HEK293T (cell line): ENCODE data around the gene EXOC4.

ENCODE experiments used
- CTCF ChIA-PET: fragments of 350-600 bp; formaldehyde crosslinking; extraction: SDS; loops from one replicate; lab custom pipeline; 2021; ENCODE audit warnings: antibody characterized with exemption, inconsistent platforms; lab: Yijun Ruan, JAX
- POLR2A ChIA-PET: fragments of 350-600 bp; formaldehyde crosslinking; extraction: SDS; loops from one replicate; lab custom pipeline; 2020; ENCODE audit warnings: antibody characterized with exemption, inconsistent platforms; lab: Yijun Ruan, JAX
- DNase-seq: peaks from one replicate; pipeline ENCODE4 v3.0.0; 2012; ENCODE audit warnings: mixed read lengths; ENCODE audit errors: extremely low spot score
- ARNT ChIP-seq: fragments of 450-650 bp; IDR thresholded peaks from 2 replicates; pipeline ENCODE4 v1.6.1; 2017; ENCODE audit warnings: mild to moderate bottlenecking
- BHLHE40 ChIP-seq: fragments of 450-650 bp; IDR thresholded peaks from 2 replicates; pipeline ENCODE4 v1.6.1; 2016; ENCODE audit warnings: mild to moderate bottlenecking, moderate library complexity, borderline replicate concordance
- CTBP1 ChIP-seq: fragments of 450-650 bp; IDR thresholded peaks from 2 replicates; pipeline ENCODE4 v1.6.1; 2016; ENCODE audit warnings: borderline replicate concordance
- ELF4 ChIP-seq: fragments of 450-650 bp; IDR thresholded peaks from 2 replicates; pipeline ENCODE4 v1.6.1; 2017; ENCODE audit warnings: antibody characterized with exemption
- FOXA1 ChIP-seq: fragments of 450-650 bp; IDR thresholded peaks from 2 replicates; pipeline ENCODE4 v1.6.1; 2016; ENCODE audit warnings: mild to moderate bottlenecking
- FOXK2 ChIP-seq: fragments of 450-650 bp; IDR thresholded peaks from 2 replicates; pipeline ENCODE4 v1.6.1; 2016; ENCODE audit warnings: mild to moderate bottlenecking
- FOXM1 ChIP-seq: fragments of 450-650 bp; IDR thresholded peaks from 2 replicates; pipeline ENCODE4 v1.6.1; 2017; ENCODE audit warnings: mild to moderate bottlenecking, borderline replicate concordance
- HDGF ChIP-seq: fragments of 450-650 bp; IDR thresholded peaks from 2 replicates; pipeline ENCODE4 v1.6.1; 2017; ENCODE audit warnings: antibody characterized with exemption, borderline replicate concordance
- L3MBTL2 ChIP-seq: fragments of 450-650 bp; conservative IDR thresholded peaks from 2 replicates; pipeline ENCODE4 v1.6.1; 2016; ENCODE audit warnings: mild to moderate bottlenecking
- LEF1 ChIP-seq: fragments of 450-650 bp; IDR thresholded peaks from 2 replicates; pipeline ENCODE4 v1.6.1; 2017; ENCODE audit warnings: mild to moderate bottlenecking, borderline replicate concordance
- NFRKB ChIP-seq: fragments of 450-650 bp; IDR thresholded peaks from 2 replicates; pipeline ENCODE4 v1.6.1; 2016; ENCODE audit warnings: mild to moderate bottlenecking, moderate library complexity
- SP1 ChIP-seq: fragments of 450-650 bp; IDR thresholded peaks from 2 replicates; pipeline ENCODE4 v1.6.1; 2017
- SUZ12 ChIP-seq: fragments of 450-650 bp; IDR thresholded peaks from 2 replicates; pipeline ENCODE4 v1.6.1; 2016; ENCODE audit warnings: mild to moderate bottlenecking
- TARDBP ChIP-seq: fragments of 450-650 bp; IDR thresholded peaks from 2 replicates; pipeline ENCODE4 v1.6.1; 2016
- ZNF384 ChIP-seq: fragments of 450-650 bp; IDR thresholded peaks from 2 replicates; pipeline ENCODE4 v1.6.1; 2016
- TF ChIP-seq, protein P1 (sequence below): fragments of 450-650 bp; IDR thresholded peaks from 2 replicates; pipeline ENCODE4 v1.6.1; 2016

EXOC4 gene

DNA sequence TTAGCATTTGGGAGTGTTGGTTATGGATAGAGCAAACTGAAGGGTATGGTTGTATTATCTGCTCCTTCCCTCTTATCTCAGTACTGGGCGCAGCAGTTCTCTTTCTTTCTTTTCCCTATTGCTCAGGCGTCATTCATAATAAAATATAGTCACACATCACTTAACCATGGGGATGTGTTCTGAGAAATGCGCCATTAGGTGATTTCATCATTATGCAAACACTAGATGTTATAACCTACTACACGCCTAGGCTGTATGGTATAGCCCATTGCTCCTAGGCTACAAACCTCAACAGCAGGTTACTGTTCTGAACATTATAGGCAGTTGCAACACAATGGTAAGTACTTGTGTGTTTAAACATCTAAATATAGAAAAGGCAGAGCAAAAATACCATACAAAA is 401.7 kb downstream of the EXOC4 start:
- CTCF ChIA-PET = no interaction called here
- TF ChIP-seq FOXA1 = no peak
- TF ChIP-seq ZNF384 = no peak
- TF ChIP-seq L3MBTL2 = no peak
- POLR2A ChIA-PET = no interaction called here
- DNase-seq = no peak

DNA sequence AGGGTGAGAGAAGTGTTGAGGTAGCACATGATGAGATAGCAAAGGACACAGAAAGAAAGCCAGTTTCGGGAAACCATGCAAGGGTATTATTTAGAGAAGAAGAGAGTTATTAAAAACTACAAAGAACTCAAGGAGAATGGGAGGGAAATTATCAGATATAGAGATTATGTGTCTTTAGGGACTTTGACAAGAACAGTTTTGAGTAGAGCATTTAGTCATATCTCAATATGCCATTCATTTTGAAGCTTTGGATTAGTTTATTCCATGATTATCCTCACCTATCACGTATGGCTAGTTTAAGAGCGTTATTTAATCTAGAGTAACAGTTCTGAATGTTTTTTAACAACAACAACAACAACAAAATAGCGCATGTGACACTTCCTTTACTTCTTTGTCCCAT is 409.4 kb downstream of the EXOC4 start:
- POLR2A ChIA-PET = no interaction called here
- TF ChIP-seq, protein P1, sequence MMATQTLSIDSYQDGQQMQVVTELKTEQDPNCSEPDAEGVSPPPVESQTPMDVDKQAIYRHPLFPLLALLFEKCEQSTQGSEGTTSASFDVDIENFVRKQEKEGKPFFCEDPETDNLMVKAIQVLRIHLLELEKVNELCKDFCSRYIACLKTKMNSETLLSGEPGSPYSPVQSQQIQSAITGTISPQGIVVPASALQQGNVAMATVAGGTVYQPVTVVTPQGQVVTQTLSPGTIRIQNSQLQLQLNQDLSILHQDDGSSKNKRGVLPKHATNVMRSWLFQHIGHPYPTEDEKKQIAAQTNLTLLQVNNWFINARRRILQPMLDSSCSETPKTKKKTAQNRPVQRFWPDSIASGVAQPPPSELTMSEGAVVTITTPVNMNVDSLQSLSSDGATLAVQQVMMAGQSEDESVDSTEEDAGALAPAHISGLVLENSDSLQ = no peak
- no peak for TF ChIP-seq TARDBP
- TF ChIP-seq LEF1 = no peak
- no peak for TF ChIP-seq HDGF
- TF ChIP-seq SP1 = no peak
- no peak for TF ChIP-seq BHLHE40
- TF ChIP-seq FOXM1 = no peak
- TF ChIP-seq FOXK2 = no peak
- TF ChIP-seq ELF4 = no peak
- no peak for TF ChIP-seq CTBP1
- TF ChIP-seq L3MBTL2 = no peak
- TF ChIP-seq SUZ12 = no peak
- TF ChIP-seq ARNT = no peak
- TF ChIP-seq NFRKB = no peak
- no peak for TF ChIP-seq ZNF384
- TF ChIP-seq FOXA1 = no peak
- DNase-seq = no peak
- CTCF ChIA-PET = interaction anchor here (0.6 kb wide), 1 partner anchor 292 kb away, joined by 6 read pairs; no protein-coding TSS in a partner anchor

DNA sequence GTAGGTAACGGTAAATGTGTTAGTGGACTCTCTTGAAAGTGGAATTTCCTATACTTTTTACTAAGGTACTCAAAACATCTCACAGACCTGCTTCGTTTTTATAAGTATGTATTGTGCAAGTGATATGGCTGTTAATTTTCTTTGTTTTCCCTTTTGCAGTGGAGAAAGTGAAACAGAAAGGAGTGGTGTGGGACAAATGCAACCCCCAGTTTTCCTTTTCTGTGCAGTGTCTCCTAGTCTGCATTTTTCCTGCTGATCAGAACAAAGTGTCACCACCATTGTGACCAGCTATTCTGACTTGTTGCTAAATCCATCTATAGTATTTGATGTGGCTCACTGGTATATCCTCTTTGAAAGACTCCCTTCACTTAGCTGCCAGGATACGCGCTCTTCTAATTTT is 410.0 kb downstream of the EXOC4 start:
- TF ChIP-seq FOXA1 = no peak
- TF ChIP-seq FOXK2 = no peak
- no peak for TF ChIP-seq SUZ12
- no peak for TF ChIP-seq BHLHE40
- TF ChIP-seq LEF1 = no peak
- no peak for TF ChIP-seq CTBP1
- no peak for TF ChIP-seq L3MBTL2
- no peak for TF ChIP-seq HDGF
- CTCF ChIA-PET = interaction anchor here (0.6 kb wide), 1 partner anchor 293 kb away, joined by 6 read pairs; no protein-coding TSS in a partner anchor
- no peak for DNase-seq
- POLR2A ChIA-PET = no interaction called here

DNA sequence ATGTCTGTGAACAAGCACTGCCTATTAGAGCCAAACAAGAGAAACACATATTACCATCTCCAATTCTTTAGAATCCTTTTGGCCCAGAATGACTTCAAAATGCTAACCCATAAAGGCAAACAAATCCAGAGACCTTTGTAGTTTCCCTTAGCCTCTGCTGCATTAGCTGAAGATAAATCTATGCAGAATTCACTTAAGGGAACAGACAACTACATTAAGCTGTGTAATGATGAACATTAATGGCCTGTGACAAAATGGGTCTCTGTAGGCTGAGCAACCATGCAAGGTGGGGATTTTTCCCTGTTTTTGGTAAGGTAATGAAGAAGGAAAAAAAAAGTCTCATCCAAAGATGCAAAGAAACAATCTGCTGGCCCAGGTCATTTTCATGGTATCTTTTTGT is 411.6 kb downstream of the EXOC4 start:
- ChIA-PET CTCF (no interaction called here), POLR2A (no interaction called here)
- no peak for DNase-seq
- no peak for TF ChIP-seq FOXK2
- TF ChIP-seq SUZ12 = no peak
- TF ChIP-seq ZNF384 = no peak
- TF ChIP-seq, protein P1 = no peak
- no peak for TF ChIP-seq FOXA1
- no peak for TF ChIP-seq TARDBP
- no peak for TF ChIP-seq BHLHE40
- TF ChIP-seq HDGF = no peak
- TF ChIP-seq LEF1 = no peak
- TF ChIP-seq CTBP1 = no peak
- TF ChIP-seq ARNT = no peak
- TF ChIP-seq L3MBTL2 = no peak
- TF ChIP-seq NFRKB = no peak
- TF ChIP-seq SP1 = no peak
- TF ChIP-seq ELF4 = no peak
- no peak for TF ChIP-seq FOXM1

DNA sequence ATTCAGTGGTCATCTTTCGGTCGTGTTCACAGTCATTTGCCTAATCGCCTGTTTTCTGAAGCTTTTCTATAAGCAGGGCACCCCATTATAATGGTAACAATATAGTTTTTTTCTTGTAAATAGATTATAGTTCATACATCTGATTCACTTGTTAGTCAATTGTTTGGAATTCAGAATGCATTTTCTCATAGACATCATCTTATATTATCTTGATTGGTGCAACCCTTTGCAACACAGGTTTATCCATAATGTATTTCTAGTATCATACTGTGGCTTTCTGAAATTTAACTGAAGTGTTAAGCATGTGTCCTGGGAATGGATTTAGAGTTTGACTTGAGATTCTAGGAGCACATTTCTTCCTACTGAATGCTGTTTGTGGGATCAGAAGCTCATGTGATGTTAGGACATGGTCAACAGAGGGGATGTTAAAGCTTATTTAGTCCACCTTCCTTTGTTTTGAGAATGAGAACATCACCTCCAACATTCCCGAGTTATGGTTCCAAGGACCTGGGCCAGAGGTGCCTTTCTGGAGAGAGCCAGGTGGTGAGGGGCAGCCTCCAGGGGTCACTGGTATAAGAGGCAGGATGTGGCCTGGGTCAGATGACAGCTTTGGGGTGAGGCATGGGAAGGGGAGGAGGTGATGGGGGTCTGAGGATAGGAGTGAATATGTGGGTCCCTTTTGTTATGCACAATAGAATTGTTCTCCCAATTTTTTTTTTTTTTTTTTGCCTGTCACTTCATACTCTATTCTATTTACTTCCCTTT is 415.6 kb downstream of the EXOC4 start:
- ChIA-PET CTCF (no interaction called here), POLR2A (no interaction called here)
- TF ChIP-seq, protein P1 = no peak
- TF ChIP-seq ARNT = no peak
- TF ChIP-seq TARDBP = no peak
- TF ChIP-seq NFRKB = no peak
- TF ChIP-seq FOXK2 = no peak
- TF ChIP-seq FOXA1 = no peak
- TF ChIP-seq FOXM1 = no peak
- TF ChIP-seq ELF4 = no peak
- no peak for TF ChIP-seq HDGF
- no peak for TF ChIP-seq CTBP1
- no peak for TF ChIP-seq LEF1
- no peak for DNase-seq

DNA sequence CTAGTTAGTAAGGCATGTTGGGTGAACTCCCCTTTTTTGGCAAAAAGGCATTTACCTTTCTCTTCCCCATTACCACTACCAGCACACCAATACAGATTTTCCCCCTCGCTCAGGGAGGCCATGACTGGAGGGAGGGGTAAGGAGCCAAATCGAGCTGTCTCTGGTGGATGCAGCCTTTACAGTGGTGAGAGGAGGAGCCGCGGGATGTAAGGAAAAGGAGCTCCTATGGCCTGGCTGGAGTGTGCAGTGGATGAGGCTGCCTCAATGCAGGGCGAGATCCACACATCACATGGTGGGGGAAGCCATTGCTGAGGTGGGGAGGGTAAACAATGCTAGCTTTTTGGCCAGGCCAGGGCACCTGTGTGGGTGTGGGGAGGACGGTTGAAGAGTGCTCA is 416.2 kb downstream of the EXOC4 start:
- no peak for DNase-seq
- no peak for TF ChIP-seq SUZ12
- TF ChIP-seq LEF1 = no peak
- TF ChIP-seq, protein P1 = no peak
- no peak for TF ChIP-seq ARNT
- TF ChIP-seq FOXA1 = no peak
- TF ChIP-seq SP1 = no peak
- no peak for TF ChIP-seq ZNF384
- no peak for TF ChIP-seq BHLHE40
- no peak for TF ChIP-seq NFRKB
- no peak for TF ChIP-seq FOXM1
- TF ChIP-seq ELF4 = no peak
- no peak for TF ChIP-seq CTBP1
- TF ChIP-seq HDGF = no peak
- CTCF ChIA-PET = no interaction called here
- POLR2A ChIA-PET = no interaction called here
